ENCODE results near the gene ZDHHC14. TPM values are rescaled to one million over a fixed set of nuclear protein-coding genes. Genes with fewer than 3 reads are reported as not detected.

Gene ZDHHC14
- total and polyA plus RNA-seq, 2 of the 8 experiments (the other 6 are each of a cell fraction or from before 2014, with no cell fraction given): 2.9 to 5.3 TPM

DNA sequence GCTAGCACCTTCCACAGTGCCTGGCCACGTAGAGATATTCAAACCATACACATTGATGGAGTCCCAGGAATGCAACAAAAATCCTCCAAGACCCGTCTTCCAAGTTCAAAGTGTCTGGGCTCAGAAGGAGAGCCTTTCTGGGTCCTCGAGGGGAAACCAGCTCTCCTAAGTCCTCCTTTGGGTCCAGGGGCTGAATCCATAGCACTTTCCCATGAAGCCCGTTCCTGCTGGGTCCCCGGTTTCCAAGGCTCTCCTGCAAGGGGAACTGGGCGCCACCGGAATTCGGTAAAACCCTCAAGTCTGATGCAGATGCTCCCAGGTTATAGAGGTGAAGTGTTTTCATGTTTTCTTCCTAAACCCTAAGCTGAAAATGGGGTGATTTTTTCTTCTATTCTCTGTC is 340.8 kb downstream of the ZDHHC14 start:
- Histone ChIP-seq H3K4me3 (ENCODE audit: extremely low read depth in 1 of 4, insufficient read depth in 2 of 4, low read depth in 3 of 4, low read length in 4 of 4) (no peak overlapping the region), H3K56ac (replicated peaks; ENCODE audit: insufficient read length, low read depth, low read length) (no peak overlapping the region), H2BK120ac (replicated peaks; ENCODE audit: low read depth, low read length) (no peak overlapping the region), H3K9ac (replicated peaks in 1 of 4; ENCODE audit: extremely low read depth in 1 of 4, low read depth in 3 of 4, low read length in 3 of 4) (no peak overlapping the region; a peak in 1 of 7 replicates), H3K18ac (ENCODE audit: extremely low read depth, low read length) (peak overlapping the region; percentile 48; the same call in 1 of the 2 replicates), H3K79me1 (ENCODE audit: low read depth, low read length) (no peaks in the 10 kb centered on the region), H4K20me1 (replicated peaks in 1 of 2; ENCODE audit: control insufficient read depth in 1 of 2, insufficient read depth in 2 of 2, low read length in 2 of 2) (no peaks in the 10 kb centered on the region), H2BK12ac (ENCODE audit: low read depth, low read length) (peak overlapping the region; percentile 35; the same call in 1 of the 2 replicates), H2BK15ac (ENCODE audit: low read length) (no peak overlapping the region), H3K4ac (replicated peaks; ENCODE audit: insufficient read length, low read depth, low read length) (no peak overlapping the region), H3K14ac (ENCODE audit: insufficient read length) (no peak overlapping the region), H3K23me2 (ENCODE audit: low read depth, low read length) (no peaks in the 10 kb centered on the region; the same call in 1 of the 2 replicates), H3K36me3 (ENCODE audit: control insufficient read depth in 2 of 4, insufficient read depth in 4 of 4, low read length in 3 of 4) (no peaks in the 10 kb centered on the region), H3K23ac (ENCODE audit: insufficient read length) (no peak overlapping the region), H2BK5ac (ENCODE audit: low read depth, low read length) (peak overlapping the region; percentile 12; the same call in 1 of the 2 replicates), H4K5ac (ENCODE audit: insufficient read length, low read depth, low read length) (no peak overlapping the region), H2AFZ (ENCODE audit: low read length) (peak overlapping the region; percentile 57; the same call in 1 of the 2 replicates), H3K79me2 (ENCODE audit: control insufficient read depth in 1 of 2, insufficient read depth in 2 of 2, low read length in 2 of 2) (no peaks in the 10 kb centered on the region), H3K27ac (ENCODE audit: low read depth, low read length) (no peak overlapping the region), H3K9me3 (ENCODE audit: insufficient read depth in 2 of 2, low read depth in 1 of 2, low read length in 1 of 2) (peaks cover 6 to 10% of the 10 kb centered on the region in 2 experiments; a peak in 1 of 4 replicates), H2AK5ac (ENCODE audit: low read depth, low read length) (no peak overlapping the region), H3K4me2 (ENCODE audit: insufficient read depth in 1 of 2, low read depth in 2 of 2, low read length in 2 of 2) (no peak overlapping the region), H4K8ac (ENCODE audit: extremely low read depth, insufficient read depth, low read length) (no peak overlapping the region; the same call in 1 of the 2 replicates), H3K4me1 (replicated peaks in 1 of 4; ENCODE audit: control insufficient read depth in 3 of 4, insufficient read depth in 4 of 4, low read length in 3 of 4) (peaks cover 0 to 10% (median 0%) of the 10 kb centered on the region in 4 experiments; a peak in 1 of 7 replicates), H3K27me3 (replicated peaks in 1 of 4; ENCODE audit: control insufficient read depth in 3 of 4, extremely low read depth in 1 of 4, insufficient read depth in 3 of 4, low read length in 3 of 4) (no peaks in the 10 kb centered on the region; a peak in 1 of 7 replicates), H2BK20ac (ENCODE audit: low read length) (peak overlapping the region; percentile 76; the same call in 1 of the 2 replicates), H4K91ac (replicated peaks; ENCODE audit: insufficient read length, low read length) (no peak overlapping the region)
- WGBS, 2 experiments (ENCODE audit: extremely low coverage in 1 of 2, insufficient coverage in 1 of 2, insufficient read length in 1 of 2, insufficient replicate concordance in 2 of 2, low coverage in 1 of 2, low lambda C conversion rate in 2 of 2, missing lambda C conversion rate in 1 of 2): 93% methylated on average over 8 of the region's 8 CpGs; no CpG with 5 or more reads in 1 of the 2 experiments
- DNase-seq (ENCODE audit: low read depth in 1 of 2, low spot score in 2 of 2): no peak
- ChIA-PET POLR2A (ENCODE audit: partially characterized antibody) (no interaction called here), CTCF (ENCODE audit: partially characterized antibody) (interaction anchor here (1.0 to 2.0 kb wide), 4 partner anchors 10 to 135 kb away, joined by 3 to 6 read pairs (median 4); no protein-coding TSS in a partner anchor)
- no peak for FAIRE-seq
- TF ChIP-seq GTF2F1 (IDR thresholded peaks at IDR 0.05; ENCODE audit: borderline replicate concordance, low read depth, low read length) (no peak), CBX8 (IDR thresholded peaks at IDR 0.05; ENCODE audit: borderline replicate concordance, low read depth, low read length) (no peak), SIN3A (conservative IDR thresholded peaks at IDR 0.05 in 1 of 2, IDR thresholded peaks at IDR 0.05 in 1 of 2; ENCODE audit: low read depth in 1 of 2, low read length in 2 of 2) (no peak)
